AG10803 (cell line): ENCODE measurements around the gene OSGIN1.
A peak's percentile ranks its signal among the peaks of the same experiment; 100 is the strongest.

ENCODE experiments used
- DNase-seq: peaks from one replicate; pipeline ENCODE4 v3.0.0; 2010; ENCODE audit warnings: low read depth
- H3K4me3 ChIP-seq: 2 replicates; pipeline ENCODE4 v1.5.1; 2011; ENCODE audit warnings: mild to moderate bottlenecking, low read length, control low read depth
- TF ChIP-seq, protein P1 (sequence below): conservative IDR thresholded peaks from 2 replicates; pipeline ENCODE4 v1.5.1; 2011; ENCODE audit warnings: mild to moderate bottlenecking, low read length, control low read depth, inconsistent platforms

Gene OSGIN1

DNA sequence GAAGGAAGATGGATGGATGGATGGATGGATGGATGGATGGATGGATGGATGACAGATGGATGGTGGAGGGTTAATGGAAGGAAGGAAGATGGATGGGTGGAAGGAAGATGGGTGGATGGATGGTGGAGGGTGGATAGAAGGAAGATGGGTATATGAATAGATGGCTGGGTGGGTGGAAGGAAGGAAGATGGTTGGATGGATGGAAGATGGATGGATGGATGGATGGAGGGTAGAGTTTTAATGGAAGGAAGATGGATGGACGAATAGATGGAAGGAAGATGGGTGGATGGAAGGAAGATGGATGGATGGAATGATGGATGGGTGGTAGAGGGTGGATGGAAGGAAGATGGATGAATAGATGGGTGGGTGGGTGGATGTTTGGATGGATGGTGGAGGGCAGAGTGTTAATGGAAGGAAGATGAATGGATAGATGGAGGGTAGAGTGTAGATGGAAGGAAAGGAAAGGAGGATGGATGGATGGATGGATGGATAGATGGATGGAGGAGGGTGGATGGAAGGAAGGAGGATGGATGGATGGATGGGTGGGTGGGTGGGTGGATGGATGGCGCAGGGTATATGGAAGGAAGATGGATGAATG is 32.0 kb upstream of the OSGIN1 start:
- TF ChIP-seq, protein P1, sequence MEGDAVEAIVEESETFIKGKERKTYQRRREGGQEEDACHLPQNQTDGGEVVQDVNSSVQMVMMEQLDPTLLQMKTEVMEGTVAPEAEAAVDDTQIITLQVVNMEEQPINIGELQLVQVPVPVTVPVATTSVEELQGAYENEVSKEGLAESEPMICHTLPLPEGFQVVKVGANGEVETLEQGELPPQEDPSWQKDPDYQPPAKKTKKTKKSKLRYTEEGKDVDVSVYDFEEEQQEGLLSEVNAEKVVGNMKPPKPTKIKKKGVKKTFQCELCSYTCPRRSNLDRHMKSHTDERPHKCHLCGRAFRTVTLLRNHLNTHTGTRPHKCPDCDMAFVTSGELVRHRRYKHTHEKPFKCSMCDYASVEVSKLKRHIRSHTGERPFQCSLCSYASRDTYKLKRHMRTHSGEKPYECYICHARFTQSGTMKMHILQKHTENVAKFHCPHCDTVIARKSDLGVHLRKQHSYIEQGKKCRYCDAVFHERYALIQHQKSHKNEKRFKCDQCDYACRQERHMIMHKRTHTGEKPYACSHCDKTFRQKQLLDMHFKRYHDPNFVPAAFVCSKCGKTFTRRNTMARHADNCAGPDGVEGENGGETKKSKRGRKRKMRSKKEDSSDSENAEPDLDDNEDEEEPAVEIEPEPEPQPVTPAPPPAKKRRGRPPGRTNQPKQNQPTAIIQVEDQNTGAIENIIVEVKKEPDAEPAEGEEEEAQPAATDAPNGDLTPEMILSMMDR = no peak
- DNase-seq = no peak
- H3K4me3 ChIP-seq = no peak overlapping the region

DNA sequence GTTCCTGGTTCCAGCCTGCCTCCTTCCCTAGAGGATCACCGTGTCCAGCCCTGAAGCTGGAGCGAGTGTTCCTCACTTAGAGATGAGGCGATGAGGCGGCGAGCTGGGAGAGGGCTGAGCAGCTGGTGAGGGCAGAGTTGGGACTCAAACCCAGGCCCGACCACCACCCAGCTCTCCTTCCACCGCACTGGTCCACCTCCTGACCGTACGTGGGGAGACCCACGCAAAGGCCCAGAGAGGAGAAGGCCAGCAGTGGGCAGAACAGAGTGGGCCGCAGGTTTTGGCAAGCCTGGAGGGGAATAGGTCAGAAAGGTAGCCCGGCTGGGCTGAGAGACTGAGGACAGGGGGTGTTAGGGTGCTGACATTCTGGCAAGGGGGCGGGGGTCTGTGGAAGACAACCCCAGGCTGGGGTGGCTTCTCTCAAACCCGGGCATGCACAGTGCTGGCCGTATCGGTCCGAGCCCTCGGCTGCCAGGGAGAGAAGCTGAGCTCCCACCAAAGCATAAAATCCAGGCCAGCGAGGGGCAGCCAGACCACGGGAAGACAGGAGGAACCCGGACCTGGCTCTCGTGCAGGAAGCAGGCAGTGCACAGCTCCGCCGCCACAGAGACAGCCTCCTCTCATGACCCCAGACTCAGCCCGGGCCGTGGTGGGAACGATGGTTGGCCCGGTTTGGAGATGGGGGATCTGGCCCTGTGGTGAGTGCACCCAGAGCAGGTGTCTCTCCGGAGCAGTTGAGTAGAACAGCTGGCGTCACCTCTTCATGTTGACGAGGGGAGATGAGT is 29.3 kb upstream of the OSGIN1 start:
- H3K4me3 ChIP-seq = no peak overlapping the region
- TF ChIP-seq, protein P1 = no peak
- DNase-seq = no peak

DNA sequence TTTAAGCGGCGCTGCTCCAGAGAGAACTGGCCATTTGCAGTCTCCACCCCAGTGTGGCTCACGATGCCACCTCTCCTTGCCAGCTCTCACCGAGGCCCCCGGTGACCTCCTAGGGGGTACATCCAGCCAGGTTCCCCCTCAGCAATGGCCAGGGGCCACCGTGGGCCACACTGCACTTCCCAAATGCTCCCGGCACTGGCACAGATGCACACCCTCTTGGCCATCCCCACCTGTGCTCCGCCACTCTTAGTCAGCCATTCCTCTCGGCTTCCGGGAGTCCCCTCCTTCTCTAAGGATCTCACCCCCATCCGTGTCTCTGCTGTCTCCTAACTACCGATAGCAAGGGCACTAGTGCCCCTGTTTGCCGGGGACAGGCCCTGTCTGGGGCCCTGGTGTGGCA is 28.4 kb upstream of the OSGIN1 start:
- TF ChIP-seq, protein P1 = no peak
- no peak for DNase-seq
- H3K4me3 ChIP-seq = no peak overlapping the region

DNA sequence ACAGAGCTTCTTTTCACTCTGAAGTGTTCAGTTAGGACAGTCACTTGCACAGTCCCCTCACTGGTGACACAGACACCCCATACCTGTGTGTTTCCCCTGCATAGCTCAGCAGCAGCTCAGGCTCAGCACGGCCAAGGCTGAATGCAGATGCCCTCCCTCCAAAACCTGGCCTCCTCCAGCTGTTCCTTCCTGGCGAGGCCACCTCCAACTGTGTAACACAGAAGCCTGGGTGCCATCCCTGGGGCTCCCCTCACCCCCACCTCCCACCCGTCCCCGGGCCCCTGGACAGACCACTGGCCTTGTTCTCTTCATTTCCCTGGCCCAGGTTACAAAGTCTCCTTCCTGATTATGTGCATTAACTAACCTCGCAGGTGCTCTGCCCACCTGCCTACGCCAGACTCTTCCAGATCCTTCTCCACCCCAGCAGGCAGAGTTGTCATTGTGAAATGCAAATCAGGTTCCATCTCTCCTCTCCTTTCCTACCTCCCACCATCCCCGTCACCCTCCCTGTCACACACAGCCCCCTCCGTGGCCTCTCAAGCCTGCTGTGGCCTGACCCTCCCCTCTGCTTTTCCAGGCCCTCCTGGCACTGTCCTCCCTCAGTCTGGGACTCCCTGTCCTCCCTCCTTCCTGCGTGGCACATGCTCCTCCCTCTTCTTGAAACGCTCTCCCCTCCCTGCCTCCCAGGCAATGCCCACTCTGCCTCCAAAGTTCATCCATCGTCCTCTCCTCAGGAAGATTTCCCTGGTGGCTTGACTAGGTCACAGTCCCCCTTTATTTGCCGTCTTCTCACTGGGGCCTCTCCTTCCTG is 27.7 kb upstream of the OSGIN1 start:
- DNase-seq = no peak
- TF ChIP-seq, protein P1 = no peak
- no peak overlapping the region for H3K4me3 ChIP-seq

DNA sequence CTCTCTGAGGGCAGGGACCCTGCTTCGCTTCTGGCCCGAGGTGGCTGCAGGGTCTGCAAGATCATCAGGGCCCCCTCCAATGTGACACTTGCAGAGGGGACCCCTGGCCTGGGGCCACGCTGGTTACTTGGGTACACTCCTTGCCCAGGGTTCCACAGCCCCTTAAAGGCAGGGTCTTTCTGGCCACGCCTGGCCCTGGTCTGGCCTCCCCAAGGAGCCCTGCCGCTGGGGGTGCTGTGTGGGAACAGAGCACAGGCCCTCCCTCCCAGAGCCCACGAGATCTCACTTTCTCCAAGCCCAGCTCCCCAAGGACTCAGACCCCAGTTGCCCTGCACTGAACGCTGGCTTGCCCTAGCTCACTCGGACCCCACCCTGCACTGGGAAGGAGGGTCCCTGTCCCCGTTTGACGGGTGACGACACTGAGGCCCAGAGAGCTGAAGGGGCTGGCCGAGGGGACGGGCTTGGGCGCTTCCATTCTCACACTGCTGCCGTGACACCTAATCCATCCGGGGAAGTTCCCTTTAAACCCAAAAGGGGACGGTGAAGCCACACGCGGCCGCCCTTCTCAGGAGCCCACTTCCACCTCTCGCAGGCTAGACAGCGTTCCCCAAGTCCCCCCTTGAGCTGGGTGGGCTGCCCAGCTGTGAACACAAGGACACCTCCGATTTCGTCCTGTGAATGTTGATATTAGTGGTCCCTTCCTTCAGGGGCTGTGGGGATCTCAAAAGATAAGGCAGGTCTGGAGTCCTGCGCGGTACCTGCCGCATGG is 26.9 kb upstream of the OSGIN1 start:
- no peak overlapping the region; the same call in 1 of the 2 replicates for H3K4me3 ChIP-seq
- TF ChIP-seq, protein P1 = no peak
- no peak for DNase-seq

DNA sequence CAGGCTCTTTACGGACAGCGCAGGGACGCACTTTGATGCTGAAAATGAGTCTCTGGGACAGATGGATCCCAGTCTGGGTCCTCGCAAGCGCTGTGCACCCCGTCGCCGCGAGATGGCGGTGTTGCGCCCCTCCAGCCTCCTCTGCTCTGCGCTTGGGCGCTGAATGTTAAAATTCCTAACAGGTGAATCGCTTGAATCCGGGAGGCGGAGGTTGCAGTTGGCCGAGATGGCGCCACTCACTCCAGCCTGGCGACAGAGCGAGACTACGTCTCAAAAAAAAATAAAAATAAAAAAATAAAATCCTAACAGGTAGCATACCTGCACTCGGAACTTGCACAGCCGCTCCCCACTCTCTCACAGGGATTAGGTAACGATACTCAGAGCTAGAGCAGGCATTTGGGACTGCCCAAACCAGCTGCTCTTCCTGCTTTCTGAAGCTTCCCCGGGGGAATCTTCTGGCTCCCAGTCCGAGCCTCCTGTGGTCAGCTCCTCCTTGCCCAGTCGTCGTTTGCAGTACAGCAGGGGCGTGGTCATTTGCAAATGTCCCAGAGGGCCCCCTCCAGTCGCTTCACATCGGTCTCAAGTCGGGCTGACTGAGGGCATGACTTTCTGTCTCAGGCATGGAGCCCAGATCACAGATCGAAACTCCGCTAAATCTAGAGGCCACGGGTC is 26.2 kb upstream of the OSGIN1 start:
- H3K4me3 ChIP-seq = no peak overlapping the region; the same call in 1 of the 2 replicates
- peak; percentile 61 for DNase-seq
- TF ChIP-seq, protein P1 = peak; percentile 92
